GM19324 (cell line): ENCODE measurements around the gene MTREX.

Experiments used
- ATAC-seq: cut with Tn5 transposase; IDR thresholded peaks from one replicate; pipeline ENCODE4 v1.9.1; 2021; ENCODE audit warnings: mild to moderate bottlenecking, moderate library complexity; ENCODE audit not compliant: unreplicated experiment, low FRiP score

The MTREX gene

GRCh38 chr5:55324006-55324405 lies 16.2 kb downstream of the MTREX start:
- ATAC-seq, result no peak

GRCh38 chr5:55324815-55325418 lies 17.1 kb downstream of the MTREX start:
- no peak for ATAC-seq

GRCh38 chr5:55325621-55326020 lies 17.8 kb downstream of the MTREX start:
- no peak for ATAC-seq

- ATAC-seq, result no peak
Measured at GRCh38 chr5:55327281-55327680, 19.5 kb downstream of the MTREX start.

- ATAC-seq, result no peak
Measured at GRCh38 chr5:55331321-55331720, 23.5 kb downstream of the MTREX start.

GRCh38 chr5:55333017-55333416 lies 25.2 kb downstream of the MTREX start:
- no peak for ATAC-seq

- ATAC-seq, result no peak
Measured at GRCh38 chr5:55333811-55334210, 26.0 kb downstream of the MTREX start.

- no peak for ATAC-seq
Measured at GRCh38 chr5:55338092-55338613, 30.4 kb downstream of the MTREX start.

GRCh38 chr5:55338810-55339243 lies 31.0 kb downstream of the MTREX start:
- no peak for ATAC-seq

- ATAC-seq, result no peak
Measured at GRCh38 chr5:55343107-55343506, 35.3 kb downstream of the MTREX start.

- ATAC-seq, result no peak
Measured at GRCh38 chr5:55343609-55344008, 35.8 kb downstream of the MTREX start.

- no peak for ATAC-seq
Measured at GRCh38 chr5:55344392-55344992, 36.7 kb downstream of the MTREX start.

GRCh38 chr5:55345327-55345726 lies 37.5 kb downstream of the MTREX start:
- ATAC-seq, result no peak

- ATAC-seq, result no peak
Measured at GRCh38 chr5:55347786-55348185, 40.0 kb downstream of the MTREX start.

- no peak for ATAC-seq
Measured at GRCh38 chr5:55350754-55351153, 43.0 kb downstream of the MTREX start.

GRCh38 chr5:55356896-55357295 lies 49.1 kb downstream of the MTREX start:
- no peak for ATAC-seq

- ATAC-seq, result no peak
Measured at GRCh38 chr5:55360190-55360589, 52.4 kb downstream of the MTREX start.

GRCh38 chr5:55363856-55364255 lies 56.1 kb downstream of the MTREX start:
- no peak for ATAC-seq

- no peak for ATAC-seq
Measured at GRCh38 chr5:55364537-55365055, 56.8 kb downstream of the MTREX start.

GRCh38 chr5:55370291-55370925 lies 62.6 kb downstream of the MTREX start:
- ATAC-seq, result no peak

- no peak for ATAC-seq
Measured at GRCh38 chr5:55371145-55371544, 63.4 kb downstream of the MTREX start.
